ENCODE measurements around the gene PXYLP1.
"Not testable (repeated sequence)": the region's sequence is repeated elsewhere in the genome, so short reads cannot be mapped to it uniquely, and the experiment has no call there.

DNA sequence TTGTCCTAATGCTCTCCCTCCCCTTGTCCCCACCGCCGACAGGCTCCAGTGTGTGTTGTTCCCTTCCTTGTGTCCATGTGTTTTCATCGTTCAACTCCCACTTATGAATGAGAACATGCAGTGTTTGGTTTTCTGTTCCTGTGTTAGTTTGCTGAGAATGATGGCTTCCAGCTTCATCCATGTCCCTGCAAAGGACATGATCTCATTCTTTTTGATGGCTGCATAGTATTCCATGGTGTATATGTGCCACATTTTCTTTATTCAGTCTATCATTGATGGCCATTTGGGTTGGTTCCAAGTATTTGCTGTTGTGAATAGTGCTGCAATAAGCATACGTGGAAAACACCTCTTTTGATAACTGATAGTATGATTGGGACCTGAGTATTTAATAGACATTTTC is 82.8 kb downstream of the PXYLP1 start:
- TF ChIP-seq, protein P1, sequence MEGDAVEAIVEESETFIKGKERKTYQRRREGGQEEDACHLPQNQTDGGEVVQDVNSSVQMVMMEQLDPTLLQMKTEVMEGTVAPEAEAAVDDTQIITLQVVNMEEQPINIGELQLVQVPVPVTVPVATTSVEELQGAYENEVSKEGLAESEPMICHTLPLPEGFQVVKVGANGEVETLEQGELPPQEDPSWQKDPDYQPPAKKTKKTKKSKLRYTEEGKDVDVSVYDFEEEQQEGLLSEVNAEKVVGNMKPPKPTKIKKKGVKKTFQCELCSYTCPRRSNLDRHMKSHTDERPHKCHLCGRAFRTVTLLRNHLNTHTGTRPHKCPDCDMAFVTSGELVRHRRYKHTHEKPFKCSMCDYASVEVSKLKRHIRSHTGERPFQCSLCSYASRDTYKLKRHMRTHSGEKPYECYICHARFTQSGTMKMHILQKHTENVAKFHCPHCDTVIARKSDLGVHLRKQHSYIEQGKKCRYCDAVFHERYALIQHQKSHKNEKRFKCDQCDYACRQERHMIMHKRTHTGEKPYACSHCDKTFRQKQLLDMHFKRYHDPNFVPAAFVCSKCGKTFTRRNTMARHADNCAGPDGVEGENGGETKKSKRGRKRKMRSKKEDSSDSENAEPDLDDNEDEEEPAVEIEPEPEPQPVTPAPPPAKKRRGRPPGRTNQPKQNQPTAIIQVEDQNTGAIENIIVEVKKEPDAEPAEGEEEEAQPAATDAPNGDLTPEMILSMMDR (conservative IDR thresholded peaks at IDR 0.05; ENCODE audit: low read depth, low read length): not testable (repeated sequence)
- TF ChIP-seq EZH2 (IDR thresholded peaks at IDR 0.05; ENCODE audit: low read length, unreplicated experiment): not testable (repeated sequence)
